Measurements from ENCODE around the gene MYO15A.

GRCh38 chr17:18224387-18225120 is 116.0 kb downstream of the MYO15A start:
- TF ChIP-seq CTCF (IDR thresholded peaks at IDR 0.05) (no peak), POLR2A (IDR thresholded peaks at IDR 0.05) (no peak), POLR2AphosphoS5 (IDR thresholded peaks at IDR 0.05) (no peak)
